ENCODE measurements around the gene NUP42. TPM values are rescaled to one million over a fixed set of nuclear protein-coding genes. Genes with fewer than 3 reads are reported as not detected.
A peak's percentile ranks its signal among the peaks of the same experiment; 100 is the strongest.

Gene NUP42
- total RNA-seq, 4 donors from 2014 or later: 24.6 to 34.4 (median 28.1) TPM

DNA sequence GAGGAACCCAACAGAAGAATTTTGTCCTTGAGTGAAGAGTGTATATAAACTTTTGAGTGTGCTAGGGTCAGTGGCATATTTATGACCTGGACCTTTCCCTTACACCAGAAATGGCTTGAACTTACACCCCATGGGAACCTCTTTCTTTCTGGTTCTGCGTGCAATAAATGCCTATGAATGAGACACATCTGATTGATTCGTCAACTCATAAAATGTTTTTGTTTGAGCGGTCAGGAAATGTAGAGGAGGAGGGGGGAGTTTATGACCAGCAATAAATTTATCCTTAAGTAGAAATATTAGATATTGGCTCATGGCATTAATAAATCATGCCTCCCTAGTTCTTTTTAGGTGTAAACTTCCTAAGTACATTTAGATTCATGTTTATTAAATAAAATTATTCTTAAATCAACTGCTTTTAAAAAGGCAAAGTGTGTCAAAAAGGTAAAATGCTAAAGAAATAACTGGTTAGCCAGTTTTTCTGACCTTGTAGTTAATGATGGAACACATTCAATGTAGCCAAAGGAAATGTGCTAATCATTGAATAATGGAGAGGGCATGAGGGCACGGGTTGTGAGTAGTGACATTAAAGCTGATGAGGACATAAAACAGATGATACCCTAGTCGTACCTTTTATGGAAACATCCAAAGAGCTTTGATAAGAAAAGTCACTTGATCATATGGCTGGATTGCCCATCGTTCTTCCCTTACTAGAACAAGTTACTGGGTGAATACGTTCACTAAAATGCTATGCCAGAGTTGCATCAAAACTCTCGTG lies 13.6 kb upstream of the NUP42 start:
- H3K4me3 ChIP-seq (ENCODE audit: low read depth, poor library complexity, severe bottlenecking): no peak overlapping the region
- no peak for DNase-seq (ENCODE audit: low spot score in 2 of 2)
- WGBS, 2 donors: 83 to 85% methylated on average over 8 of the region's 8 CpGs
- TF ChIP-seq CTCF (IDR thresholded peaks at IDR 0.05): no peak
- no peak for TF ChIP-seq POLR2A (IDR thresholded peaks at IDR 0.05)
- intact Hi-C loops (cut with DNase I; ENCODE audit: low total_unique reads): no loop called here

GRCh38 chr7:23175938-23176337 lies 5.9 kb upstream of the NUP42 start:
- 88 to 90% methylated on average over 2 of the region's 2 CpGs for WGBS, 2 donors
- no peak for DNase-seq (ENCODE audit: low spot score in 2 of 2)
- TF ChIP-seq POLR2A (IDR thresholded peaks at IDR 0.05): no peak
- no peak for TF ChIP-seq CTCF (IDR thresholded peaks at IDR 0.05)
- no peak overlapping the region for H3K4me3 ChIP-seq (ENCODE audit: low read depth, poor library complexity, severe bottlenecking)
- intact Hi-C loops (cut with DNase I; ENCODE audit: low total_unique reads): no loop called here

DNA sequence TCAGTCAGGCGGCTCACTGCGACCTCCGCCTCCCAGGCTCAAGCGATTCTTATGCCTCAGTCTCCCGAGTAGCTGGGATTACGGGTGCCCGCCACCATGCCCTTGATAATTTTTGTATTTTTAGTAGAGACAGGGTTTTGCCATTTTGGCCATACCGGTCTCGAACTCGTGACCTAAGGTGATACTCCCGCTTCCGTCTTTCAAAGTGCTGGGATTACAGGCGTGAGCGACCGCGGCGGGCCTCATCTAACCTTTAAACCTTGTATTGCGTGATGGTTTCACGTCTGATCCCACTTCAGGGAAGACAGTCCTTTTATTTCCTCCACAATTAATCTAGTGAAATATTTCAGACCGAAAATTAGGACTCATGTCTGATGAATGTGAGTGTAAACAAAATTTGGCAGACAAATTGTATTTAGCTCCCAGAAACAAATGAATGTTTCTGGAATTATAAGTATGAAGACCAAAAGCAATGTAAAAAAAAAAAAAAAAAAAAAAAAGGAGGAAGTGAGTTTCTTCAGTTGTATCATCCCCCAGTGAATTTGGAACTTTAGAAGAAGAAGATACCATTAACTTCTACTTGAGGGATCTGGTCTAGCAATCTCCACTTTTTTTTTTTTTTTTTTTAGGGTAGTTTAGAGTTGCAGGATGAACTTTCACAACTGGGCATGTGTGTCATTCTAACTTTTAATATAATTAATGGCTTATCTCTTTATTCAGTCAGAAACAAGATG lies 1.6 kb downstream of the NUP42 start:
- intact Hi-C loops (cut with DNase I; ENCODE audit: low total_unique reads): loop anchor here (10.0 kb wide), 1 partner anchor 91 kb away; no protein-coding TSS in a partner anchor
- WGBS, 2 donors: 89 to 91% methylated on average over 20 of the region's 20 CpGs
- H3K4me3 ChIP-seq (ENCODE audit: low read depth, poor library complexity, severe bottlenecking): no peak overlapping the region
- DNase-seq (ENCODE audit: low spot score in 2 of 2): no peak
- TF ChIP-seq CTCF (IDR thresholded peaks at IDR 0.05): no peak

GRCh38 chr7:23184291-23184690 lies 2.4 kb downstream of the NUP42 start:
- TF ChIP-seq CTCF (IDR thresholded peaks at IDR 0.05): no peak
- TF ChIP-seq POLR2A (IDR thresholded peaks at IDR 0.05): no peak
- 73 to 87% methylated on average over 1 of the region's 1 CpG for WGBS, 2 donors
- intact Hi-C loops (cut with DNase I; ENCODE audit: low total_unique reads): loop anchor here (10.0 kb wide), 1 partner anchor 91 kb away; no protein-coding TSS in a partner anchor
- H3K4me3 ChIP-seq (ENCODE audit: low read depth, poor library complexity, severe bottlenecking): no peak overlapping the region
- no peak for DNase-seq (ENCODE audit: low spot score in 2 of 2)

GRCh38 chr7:23184709-23185359 lies 3.0 kb downstream of the NUP42 start:
- TF ChIP-seq CTCF (IDR thresholded peaks at IDR 0.05) (no peak), POLR2A (IDR thresholded peaks at IDR 0.05) (no peak)
- WGBS, 2 donors: 65 to 69% methylated on average over 4 of the region's 4 CpGs
- intact Hi-C loops (cut with DNase I; ENCODE audit: low total_unique reads): loop anchor here (10.0 kb wide), 1 partner anchor 90 kb away; no protein-coding TSS in a partner anchor
- H3K4me3 ChIP-seq (ENCODE audit: low read depth, poor library complexity, severe bottlenecking): no peak overlapping the region
- DNase-seq (ENCODE audit: low spot score in 2 of 2): peak in 1 of 2 donors; percentile 68

Measured in lower leg skin (tissue), 4 donors.